GM12872 (cell line): ENCODE measurements around the gene ITGA1.

Experiments used
- TF ChIP-seq, protein P1 (sequence below): IDR thresholded peaks from 3 replicates; pipeline ENCODE4 v1.5.1; 2011; ENCODE audit warnings: low read depth, mild to moderate bottlenecking, low read length, moderate library complexity; ENCODE audit not compliant: insufficient read depth

ITGA1 gene

DNA sequence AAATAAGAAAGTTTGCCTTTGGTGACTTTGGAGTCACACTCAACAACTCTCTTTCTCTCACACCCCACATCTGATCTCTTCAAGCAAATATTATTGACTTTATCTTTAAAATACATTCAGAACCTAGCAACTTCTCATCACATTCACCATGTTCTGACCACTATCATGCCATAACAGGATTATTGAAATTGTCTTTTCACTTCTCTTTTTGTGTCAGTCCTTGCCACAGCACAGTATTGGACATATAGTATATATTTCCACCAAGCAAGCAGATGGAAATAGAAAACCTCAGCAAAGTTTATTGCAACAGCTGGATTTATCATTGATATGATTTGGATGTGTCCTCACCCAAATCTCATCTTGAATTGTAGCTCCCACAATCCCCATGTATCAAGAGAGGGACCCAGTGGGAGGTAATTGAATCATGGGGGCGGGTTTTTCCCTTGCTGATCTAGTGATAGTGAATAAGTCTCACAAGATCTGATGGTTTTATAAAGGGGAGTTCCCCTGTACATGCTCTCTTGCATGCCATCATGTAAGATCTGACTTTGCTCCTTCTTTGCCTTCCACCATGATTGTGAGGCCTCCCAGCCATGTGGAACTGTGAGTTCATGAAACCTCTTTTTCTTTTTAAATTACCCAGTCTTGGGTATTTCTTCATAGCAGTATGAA is 26.9 kb upstream of the ITGA1 start:
- TF ChIP-seq, protein P1, sequence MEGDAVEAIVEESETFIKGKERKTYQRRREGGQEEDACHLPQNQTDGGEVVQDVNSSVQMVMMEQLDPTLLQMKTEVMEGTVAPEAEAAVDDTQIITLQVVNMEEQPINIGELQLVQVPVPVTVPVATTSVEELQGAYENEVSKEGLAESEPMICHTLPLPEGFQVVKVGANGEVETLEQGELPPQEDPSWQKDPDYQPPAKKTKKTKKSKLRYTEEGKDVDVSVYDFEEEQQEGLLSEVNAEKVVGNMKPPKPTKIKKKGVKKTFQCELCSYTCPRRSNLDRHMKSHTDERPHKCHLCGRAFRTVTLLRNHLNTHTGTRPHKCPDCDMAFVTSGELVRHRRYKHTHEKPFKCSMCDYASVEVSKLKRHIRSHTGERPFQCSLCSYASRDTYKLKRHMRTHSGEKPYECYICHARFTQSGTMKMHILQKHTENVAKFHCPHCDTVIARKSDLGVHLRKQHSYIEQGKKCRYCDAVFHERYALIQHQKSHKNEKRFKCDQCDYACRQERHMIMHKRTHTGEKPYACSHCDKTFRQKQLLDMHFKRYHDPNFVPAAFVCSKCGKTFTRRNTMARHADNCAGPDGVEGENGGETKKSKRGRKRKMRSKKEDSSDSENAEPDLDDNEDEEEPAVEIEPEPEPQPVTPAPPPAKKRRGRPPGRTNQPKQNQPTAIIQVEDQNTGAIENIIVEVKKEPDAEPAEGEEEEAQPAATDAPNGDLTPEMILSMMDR = no peak

DNA sequence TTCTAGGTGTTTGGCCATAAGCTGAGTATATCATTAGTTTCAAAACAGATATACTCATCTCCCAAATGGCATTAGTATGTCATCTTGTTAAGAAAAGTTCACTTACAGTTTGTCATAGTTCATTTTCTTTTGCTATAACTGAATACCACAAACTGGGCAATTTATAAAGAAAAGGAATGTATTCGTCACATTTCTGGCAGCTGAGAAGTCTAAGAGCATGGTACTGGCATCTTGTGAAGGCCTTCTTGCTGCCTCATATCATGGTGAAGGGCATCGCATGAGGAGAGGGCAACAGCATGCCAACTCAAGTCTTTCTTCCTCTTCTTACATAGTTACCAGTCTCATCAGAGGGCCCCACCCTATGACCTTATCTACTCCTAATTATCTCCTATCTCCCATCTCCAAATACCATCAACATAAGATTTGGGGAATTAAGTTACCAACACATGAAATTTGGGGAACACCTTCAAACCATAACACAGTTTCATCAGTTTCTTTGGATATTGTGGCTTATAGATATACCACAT is 20.4 kb upstream of the ITGA1 start:
- TF ChIP-seq, protein P1 = no peak

DNA sequence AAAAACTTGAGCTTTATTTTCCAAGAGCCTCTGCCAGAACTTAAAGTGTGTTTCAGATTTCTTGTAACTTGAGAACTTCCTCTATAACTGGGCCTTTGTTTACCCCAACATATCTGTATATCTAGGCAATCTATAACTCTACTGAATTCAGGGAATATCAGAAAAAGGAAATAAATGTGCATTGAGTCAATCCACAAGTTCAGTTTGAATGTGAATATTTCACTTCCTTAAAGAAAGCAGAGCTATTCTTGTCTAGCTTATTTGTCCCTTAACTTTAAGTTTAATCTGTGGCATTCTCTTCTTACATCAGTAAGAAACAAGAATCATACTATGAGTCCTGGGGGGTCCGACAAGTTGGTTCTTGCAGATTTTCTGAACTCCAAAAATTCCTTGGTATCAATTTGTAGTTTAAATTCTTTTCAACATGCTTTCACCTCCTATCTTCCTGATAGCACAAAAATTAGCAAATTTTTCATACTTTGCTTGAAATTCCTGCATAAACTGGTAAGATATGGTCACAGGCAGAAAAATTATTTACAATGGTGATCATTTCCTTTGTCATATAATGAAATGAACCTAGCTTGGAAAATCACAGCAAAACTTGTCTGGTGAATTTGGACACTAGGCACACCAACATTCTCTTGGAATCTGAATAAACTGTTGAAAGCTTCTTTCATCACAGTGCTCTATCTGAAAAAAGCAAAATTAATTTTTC is 19.8 kb upstream of the ITGA1 start:
- TF ChIP-seq, protein P1 = no peak

DNA sequence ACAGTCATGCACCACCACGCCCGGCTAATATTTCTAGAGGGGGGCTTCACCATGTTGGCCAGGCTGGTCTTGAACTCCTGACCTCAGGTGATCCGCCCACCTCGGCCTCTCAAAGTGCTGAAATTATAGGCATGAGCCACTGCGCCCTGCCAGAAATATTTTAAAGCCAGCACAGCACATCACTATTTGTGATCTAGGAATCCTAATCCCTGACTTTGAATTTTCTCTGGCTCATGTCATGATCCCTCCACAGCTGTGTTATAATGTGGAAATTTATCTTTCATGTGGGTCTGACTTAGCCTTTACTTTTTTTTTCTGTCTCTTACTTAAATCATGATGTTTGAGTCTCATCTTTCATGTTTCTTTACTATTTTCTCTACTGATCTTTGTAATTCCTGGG is 18.7 kb upstream of the ITGA1 start:
- TF ChIP-seq, protein P1 = no peak

DNA sequence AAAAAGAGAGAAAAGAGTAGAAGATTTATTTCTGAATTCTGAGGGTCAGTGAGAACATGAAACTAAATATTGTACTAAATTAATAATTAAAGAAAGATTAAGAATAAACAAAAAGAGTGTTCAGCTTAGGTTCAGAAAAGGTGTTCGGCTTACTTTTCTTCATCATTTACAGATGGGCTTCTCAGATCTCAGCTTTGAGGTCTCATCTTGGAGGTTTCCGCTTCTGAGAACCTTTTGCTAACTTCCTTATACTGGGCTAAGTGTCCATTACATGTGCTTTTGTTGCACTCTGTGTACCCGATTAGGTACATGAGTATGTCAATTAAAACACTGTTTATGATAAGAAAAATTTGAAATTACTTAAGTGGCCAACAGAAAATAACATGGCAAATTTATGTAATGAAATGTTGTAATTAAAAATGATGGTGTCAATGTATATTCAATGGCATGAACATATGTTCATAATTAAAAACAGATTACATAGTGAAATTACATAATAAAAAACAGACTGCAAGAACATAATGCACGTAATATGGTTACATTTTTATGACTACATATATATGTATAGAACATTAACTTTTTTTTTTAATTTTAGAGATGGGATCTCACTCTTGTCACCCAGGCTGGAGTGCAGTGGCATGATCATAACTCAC is 17.3 kb upstream of the ITGA1 start:
- TF ChIP-seq, protein P1 = no peak

DNA sequence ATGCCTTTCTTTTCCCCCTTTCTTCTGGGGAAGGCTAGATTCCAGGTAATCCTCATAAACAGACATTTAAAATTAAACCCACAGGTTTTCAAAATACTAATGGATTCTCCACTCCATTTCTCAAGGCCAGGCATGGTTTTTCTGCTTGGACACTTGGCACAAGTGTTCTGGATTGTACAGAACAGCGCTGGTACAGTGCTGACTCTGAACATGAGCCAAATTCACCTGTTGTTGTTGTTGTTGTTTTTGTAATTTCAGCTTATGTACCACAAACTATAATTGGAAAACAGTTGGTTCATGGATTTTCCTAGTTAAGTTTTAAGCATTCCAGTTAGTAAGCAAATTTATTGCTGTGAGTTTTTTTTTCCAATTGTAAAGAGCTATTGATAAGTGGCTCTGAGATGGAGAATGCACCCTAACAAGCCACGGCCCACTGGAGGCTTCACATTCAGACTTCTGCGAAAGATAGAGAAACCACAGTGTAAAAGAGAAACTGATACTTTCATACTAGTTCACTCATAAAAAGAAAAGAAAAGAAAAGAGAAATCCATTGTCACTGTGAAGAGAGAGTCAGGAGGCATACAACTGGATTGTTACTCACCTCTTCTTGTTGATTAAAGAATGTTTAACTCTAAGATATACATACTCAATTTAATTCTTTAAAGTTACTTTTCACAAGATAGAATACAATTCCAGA is 16.2 kb upstream of the ITGA1 start:
- TF ChIP-seq, protein P1 = no peak

DNA sequence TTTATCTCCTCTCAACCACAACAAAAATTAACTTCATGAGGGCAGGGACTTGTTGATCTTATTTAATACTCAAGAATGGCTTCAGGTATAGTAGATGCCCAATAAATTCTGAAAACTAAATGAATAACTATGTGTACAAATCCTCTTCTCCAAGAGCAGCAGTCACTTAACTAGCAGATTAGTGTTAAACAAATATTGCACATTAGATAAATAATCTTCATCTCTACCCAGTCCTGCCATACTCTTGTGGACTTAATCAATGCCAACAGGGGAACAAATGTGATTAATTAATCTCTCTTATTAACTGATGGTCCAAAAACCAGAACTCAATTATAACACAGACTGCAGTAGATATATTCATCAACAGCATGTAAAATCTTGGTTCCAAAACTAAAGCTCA is 15.0 kb upstream of the ITGA1 start:
- TF ChIP-seq, protein P1 = no peak
